Measurements from ENCODE around the gene ITPK1.

DNA sequence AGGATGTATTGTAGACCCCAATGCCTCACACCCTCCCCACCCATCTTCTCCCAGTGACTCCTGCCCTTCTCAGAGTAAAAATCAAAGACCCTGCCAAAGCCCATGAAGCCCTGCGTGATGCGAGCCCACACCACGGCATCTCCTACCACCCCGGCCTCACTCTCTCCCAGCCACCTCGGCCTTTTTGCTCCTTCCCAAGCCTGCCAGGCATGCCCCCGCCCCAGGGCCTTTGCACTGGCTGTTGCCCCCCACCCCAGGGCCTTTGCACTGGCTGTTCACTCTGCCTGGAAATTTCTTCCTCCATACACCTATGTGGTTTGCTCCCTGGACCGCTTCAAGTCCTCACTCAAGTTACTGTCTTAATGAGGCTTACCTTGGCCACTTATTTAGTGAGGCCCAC lies 197.8 kb downstream of the ITPK1 start:
- TF ChIP-seq CTCF (IDR thresholded peaks at IDR 0.05) (no peak), POLR2A (IDR thresholded peaks at IDR 0.05) (no peak)
